Activated T-cell treated with anti-CD3 and anti-CD28 coated beads for 1 hour (primary cell): ENCODE data around the gene ADNP2.
"Not testable (repeated sequence)": the region's sequence is repeated elsewhere in the genome, so short reads cannot be mapped to it uniquely, and the experiment has no call there.

Experiments
- DNase-seq: peaks from one replicate; pipeline ENCODE4 v3.0.0-alpha.2; 2020; ENCODE audit warnings: low read depth

ADNP2 gene

GRCh38 chr18:80145196-80145804, 36.2 kb downstream of the ADNP2 start:
- no peak for DNase-seq

GRCh38 chr18:80147037-80147417, 38.0 kb downstream of the ADNP2 start:
- DNase-seq: no peak

DNA sequence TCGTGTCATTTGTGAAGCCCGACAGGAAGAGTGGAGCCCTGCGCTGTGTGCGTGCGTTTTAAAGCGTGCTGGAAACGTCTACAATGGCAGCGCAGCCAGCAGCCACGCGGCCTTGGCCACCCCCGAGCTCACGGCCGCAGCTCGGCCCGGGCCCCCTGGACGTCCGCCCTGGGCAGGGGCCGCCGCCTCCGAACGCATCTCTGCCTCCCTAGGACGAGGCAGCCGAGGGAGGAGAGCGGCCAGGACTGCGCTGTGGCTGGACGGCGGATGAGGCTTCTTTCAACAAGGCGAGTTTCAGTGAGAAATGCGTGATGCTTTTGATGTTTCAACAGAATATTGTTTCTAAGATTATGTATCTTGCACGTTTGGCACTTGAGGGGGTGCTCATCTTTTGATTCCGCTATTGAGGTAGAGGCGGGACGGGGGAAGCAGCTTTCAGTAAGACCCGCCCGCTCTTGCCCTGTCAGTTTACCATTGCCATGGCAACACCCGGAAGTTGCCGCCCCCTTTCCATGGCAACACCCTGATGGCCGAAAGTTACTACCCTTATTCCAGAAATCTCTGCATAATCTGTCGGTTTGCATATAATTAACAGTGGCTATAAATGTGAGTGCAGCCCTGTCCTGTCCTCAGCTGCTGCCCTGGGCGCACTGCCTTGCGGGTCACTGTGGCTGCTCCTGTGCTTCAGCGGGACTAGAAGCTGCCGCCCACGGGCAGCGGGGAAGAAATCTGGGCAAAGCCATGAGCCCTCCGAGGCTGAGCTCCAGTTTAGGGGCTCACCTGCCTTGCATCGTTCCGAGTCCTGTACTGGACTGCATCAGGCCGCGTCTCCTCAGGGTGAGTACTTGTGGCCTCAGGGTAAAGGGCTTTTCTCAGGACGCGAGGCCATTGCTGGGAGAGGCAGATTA, 38.6 kb downstream of the ADNP2 start:
- peak; percentile 58 for DNase-seq

- DNase-seq: no peak
Observed at GRCh38 chr18:80148326-80149199, 39.5 kb downstream of the ADNP2 start.

DNA sequence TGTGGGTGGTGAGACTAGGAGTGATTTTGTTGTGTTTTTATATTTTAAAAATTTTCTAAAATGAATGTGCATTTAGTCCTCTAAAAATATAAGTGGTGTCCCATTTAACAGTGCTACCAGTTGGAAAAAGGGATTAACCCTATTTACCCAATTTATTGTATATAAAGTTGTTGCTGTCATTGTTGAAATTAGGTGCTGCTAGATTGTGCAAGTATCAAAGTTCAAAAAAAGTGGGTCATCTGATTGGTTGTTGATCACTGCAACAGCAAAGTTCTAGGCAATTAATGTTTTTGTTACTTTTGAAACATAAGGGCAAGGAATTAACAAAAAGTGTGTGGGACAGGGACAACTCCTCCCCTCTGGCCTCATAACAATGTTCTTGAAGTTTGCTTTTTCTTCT, 40.6 kb downstream of the ADNP2 start:
- no peak for DNase-seq

GRCh38 chr18:80154293-80154692, 45.2 kb downstream of the ADNP2 start:
- no peak for DNase-seq

- peak; percentile 71 for DNase-seq
Observed at GRCh38 chr18:80157708-80158343, 48.8 kb downstream of the ADNP2 start.

DNA sequence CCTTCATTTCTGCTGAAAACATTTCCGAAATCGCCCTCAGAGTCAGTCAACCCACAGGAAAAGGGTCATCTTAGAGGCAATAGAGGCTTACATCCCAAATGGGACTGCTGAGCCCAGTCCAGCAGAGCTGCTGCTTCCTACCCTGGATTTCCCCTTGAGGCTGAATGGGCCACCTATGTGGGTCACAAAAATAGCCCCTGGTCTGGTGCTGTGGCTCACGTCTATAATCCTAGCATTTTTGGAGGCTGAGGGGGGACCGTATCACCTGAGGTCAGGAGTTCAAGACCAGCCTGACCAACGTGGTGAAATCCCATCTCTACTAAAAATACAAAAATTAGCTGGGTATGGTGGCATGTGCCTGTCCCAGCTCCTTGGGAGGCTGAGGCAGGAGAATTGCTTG, 49.3 kb downstream of the ADNP2 start:
- DNase-seq: no peak

GRCh38 chr18:80159713-80160636, 50.9 kb downstream of the ADNP2 start:
- no peak for DNase-seq

- no peak for DNase-seq
Observed at GRCh38 chr18:80161781-80162417, 52.8 kb downstream of the ADNP2 start.

DNA sequence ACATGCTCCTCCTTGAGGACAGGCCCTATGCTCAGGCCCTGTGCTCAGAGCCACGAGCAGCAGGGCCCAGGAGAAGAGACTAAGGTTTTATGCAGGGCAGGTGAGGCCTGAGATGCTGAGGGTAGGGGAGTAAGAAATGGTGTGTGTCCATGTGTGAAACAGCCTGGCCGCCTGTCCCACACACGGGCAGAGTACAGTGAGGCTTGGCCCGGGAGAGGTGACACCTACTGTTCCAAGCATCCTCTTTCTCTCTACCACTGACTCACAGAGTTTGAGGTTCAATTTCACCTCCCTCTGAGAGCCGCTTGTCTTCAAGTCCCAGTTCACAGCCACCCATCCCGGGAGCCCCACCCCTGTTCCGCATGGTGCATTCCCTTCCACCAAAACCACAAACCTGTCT, 54.1 kb downstream of the ADNP2 start:
- DNase-seq: no peak

- not testable (repeated sequence) for DNase-seq
Observed at GRCh38 chr18:80164727-80165355, 55.8 kb downstream of the ADNP2 start.

GRCh38 chr18:80166240-80166639, 57.2 kb downstream of the ADNP2 start:
- no peak for DNase-seq

DNA sequence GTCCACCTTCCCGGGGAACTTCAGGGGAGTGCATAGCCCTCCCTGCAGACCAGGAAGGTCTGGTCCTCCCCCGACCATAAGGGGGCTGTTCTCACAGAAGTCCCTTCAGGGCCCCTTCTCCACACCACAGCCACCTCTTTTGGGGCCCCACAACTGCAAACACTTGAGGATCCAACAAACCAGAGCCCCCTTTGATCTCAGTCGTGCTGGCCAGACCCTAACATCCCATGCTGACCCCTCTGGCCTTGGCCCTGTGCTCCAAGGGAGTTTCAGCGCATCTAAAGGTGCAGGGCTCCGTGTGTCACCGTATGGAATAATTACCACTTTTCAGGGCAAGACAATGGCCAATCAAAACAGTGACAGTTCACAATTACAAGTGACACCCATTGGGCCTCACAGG, 57.7 kb downstream of the ADNP2 start:
- DNase-seq: no peak

GRCh38 chr18:80167331-80167730, 58.3 kb downstream of the ADNP2 start:
- DNase-seq: no peak

DNA sequence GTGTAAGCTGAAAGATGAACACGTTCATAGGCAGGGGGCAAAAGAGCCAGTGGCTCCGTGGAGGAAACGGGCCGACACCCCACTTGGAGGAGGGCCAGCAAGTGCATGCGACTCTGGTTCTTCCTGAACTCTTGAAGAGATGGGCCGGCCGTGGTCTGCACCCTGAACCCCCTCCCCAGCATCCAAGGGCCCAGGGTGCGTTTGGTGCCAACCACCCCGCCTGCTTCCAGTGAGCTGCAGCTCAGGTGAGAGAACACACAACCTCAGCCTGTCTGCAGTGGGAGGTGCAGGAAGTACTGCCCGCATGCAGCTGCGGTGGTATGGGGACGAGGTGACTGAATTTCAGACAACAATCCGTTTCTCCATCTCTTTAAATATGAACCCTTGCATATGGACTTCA, 58.9 kb downstream of the ADNP2 start:
- no peak for DNase-seq

DNA sequence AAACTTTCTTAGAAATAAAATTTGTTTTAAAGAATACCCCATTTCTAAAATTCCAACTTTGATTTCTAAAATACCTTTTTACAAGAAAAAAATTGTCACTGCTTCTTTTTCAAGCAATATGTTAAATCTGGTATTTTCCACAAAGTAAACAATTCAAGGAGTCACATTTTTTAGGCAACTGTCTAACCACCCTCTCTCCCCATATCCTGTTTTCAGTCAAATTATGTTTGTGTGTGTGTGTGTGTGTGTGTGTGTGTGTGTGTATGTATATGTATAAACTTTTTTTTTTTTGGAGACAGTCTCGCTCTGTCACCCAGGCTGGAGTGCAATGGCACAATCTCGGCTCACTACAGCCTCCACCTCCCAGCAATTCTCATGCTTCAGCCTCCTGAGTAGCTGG, 59.3 kb downstream of the ADNP2 start:
- no peak for DNase-seq

DNA sequence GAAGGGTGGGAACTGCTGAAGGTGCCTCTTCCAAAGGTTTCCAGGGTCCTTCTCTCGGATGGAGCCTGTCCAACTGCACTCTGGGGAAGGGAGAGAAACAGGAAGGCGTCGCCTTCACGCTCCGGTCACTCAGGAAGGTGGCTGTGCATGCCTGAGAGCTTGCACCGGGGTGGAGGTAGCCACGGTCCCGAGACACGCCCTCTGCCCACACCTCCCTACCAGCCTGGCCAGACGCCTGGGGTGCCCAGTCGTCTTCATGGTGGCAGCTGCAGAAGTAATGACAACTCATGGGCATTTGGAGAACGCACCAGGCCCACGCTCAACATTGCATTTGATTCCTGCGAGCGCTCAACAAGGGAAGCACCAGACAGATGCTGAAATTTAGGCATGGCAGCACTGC, 59.9 kb downstream of the ADNP2 start:
- DNase-seq: no peak

DNA sequence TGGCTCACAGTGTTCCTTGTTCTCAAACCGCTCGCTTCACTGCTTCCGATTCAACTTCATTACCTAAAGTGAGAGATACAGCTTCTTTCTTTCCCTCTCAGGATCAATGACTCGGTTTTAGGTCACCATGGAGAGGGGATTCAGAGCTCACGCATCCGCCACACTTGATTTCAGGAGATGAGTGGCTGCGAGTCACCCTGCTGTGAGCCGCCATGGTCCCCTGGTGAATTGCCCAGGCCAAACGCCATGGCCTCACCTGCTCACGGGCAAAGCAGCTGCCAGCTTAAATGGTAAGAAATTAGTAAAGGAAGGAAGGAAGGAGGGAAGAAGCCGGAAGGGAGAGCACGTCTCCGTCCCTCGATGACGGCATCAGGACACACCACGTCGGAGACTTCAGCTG, 60.5 kb downstream of the ADNP2 start:
- no peak for DNase-seq

- no peak for DNase-seq
Observed at GRCh38 chr18:80170395-80171053, 61.5 kb downstream of the ADNP2 start.
